Measurements from ENCODE around the gene ZBTB16.

The ZBTB16 gene

GRCh38 chr11:114221037-114221436 lies 161.5 kb downstream of the ZBTB16 start:
- no peak for DNase-seq

- DNase-seq, result no peak
These were observed 166.2 kb downstream of the ZBTB16 start for GRCh38 chr11:114225661-114226060.

- no peak for DNase-seq
These were observed 166.8 kb downstream of the ZBTB16 start for GRCh38 chr11:114226356-114226755.

- DNase-seq, result no peak
These were observed 169.2 kb downstream of the ZBTB16 start for GRCh38 chr11:114228435-114229411.

GRCh38 chr11:114230031-114230704 lies 170.7 kb downstream of the ZBTB16 start:
- DNase-seq, result no peak

- no peak for DNase-seq
These were observed 173.0 kb downstream of the ZBTB16 start for GRCh38 chr11:114232400-114233059.

- DNase-seq, result no peak
These were observed 174.2 kb downstream of the ZBTB16 start for GRCh38 chr11:114233755-114234154.

GRCh38 chr11:114236829-114237228 lies 177.3 kb downstream of the ZBTB16 start:
- no peak for DNase-seq

GRCh38 chr11:114237321-114238280 lies 178.1 kb downstream of the ZBTB16 start:
- no peak for DNase-seq

- no peak for DNase-seq
These were observed 180.2 kb downstream of the ZBTB16 start for GRCh38 chr11:114239753-114240161.

- DNase-seq, result no peak
These were observed 182.5 kb downstream of the ZBTB16 start for GRCh38 chr11:114242032-114242431.

GRCh38 chr11:114243461-114244372 lies 184.2 kb downstream of the ZBTB16 start:
- no peak for DNase-seq

- DNase-seq, result no peak
These were observed 185.3 kb downstream of the ZBTB16 start for GRCh38 chr11:114244726-114245394.

GRCh38 chr11:114246321-114247069 lies 187.0 kb downstream of the ZBTB16 start:
- DNase-seq, result no peak

- DNase-seq, result no peak
These were observed 187.7 kb downstream of the ZBTB16 start for GRCh38 chr11:114247070-114247789.

GRCh38 chr11:114250180-114250579 lies 190.7 kb downstream of the ZBTB16 start:
- no peak for DNase-seq

- no peak for DNase-seq
These were observed 191.7 kb downstream of the ZBTB16 start for GRCh38 chr11:114250993-114251814.

- no peak for DNase-seq
These were observed 192.4 kb downstream of the ZBTB16 start for GRCh38 chr11:114251815-114252337.

All from CD4-positive, alpha-beta T cell treated with Interleukin-6 for 4 hours (primary cell).